Left ventricle myocardium inferior (tissue), 1 donor: ENCODE measurements around the gene HCK. TPM values are rescaled to one million over a fixed set of nuclear protein-coding genes. Genes with fewer than 3 reads are reported as not detected.

Experiments used
- DNase-seq: peaks from one replicate; pipeline ENCODE4 v3.0.0-alpha.2; 2020
- H3K27ac ChIP-seq: fragments of 200-600 bp; replicated peaks from 2 replicates; pipeline ENCODE4 v1.8.0; 2021
- H3K27me3 ChIP-seq: fragments of 200-600 bp; 2 replicates; pipeline ENCODE4 v1.8.0; 2021; ENCODE audit warnings: low read depth
- H3K36me3 ChIP-seq: fragments of 200-600 bp; 2 replicates; pipeline ENCODE4 v1.8.0; 2021
- H3K4me1 ChIP-seq: fragments of 200-600 bp; 2 replicates; pipeline ENCODE4 v1.8.0; 2021
- H3K4me3 ChIP-seq: fragments of 200-600 bp; 2 replicates; pipeline ENCODE4 v1.8.0; 2021; ENCODE audit warnings: mild to moderate bottlenecking, moderate library complexity
- H3K9me3 ChIP-seq: fragments of 200-600 bp; replicated peaks from 2 replicates; pipeline ENCODE4 v1.8.0; 2021
- CTCF ChIP-seq: fragments of 200-600 bp; IDR thresholded peaks from 2 replicates; pipeline ENCODE4 v1.8.0; 2021; ENCODE audit warnings: antibody characterized with exemption, mild to moderate bottlenecking, borderline replicate concordance
- intact Hi-C: fragments of 100-400 bp; cut with micrococcal nuclease; formaldehyde crosslinking; loops from one replicate; pipeline ENCODE4 v1.11.0; 2022
- total RNA-seq: library from RNA; stranded (reverse); fragmentation: NEBNext Ultra II Directional; extraction: Animal tissue kit (Norgen Biotek cat#: 25700); gene quantifications from one replicate; pipeline ENCODE4 v1.2.1, GENCODE V29; 2021
- donor health status: DM: no; HTN: yes; CAD: no; lungs with severe emphysema.

Gene HCK
- total RNA-seq, 1 donor from 2014 or later = 4.3 TPM

- intact Hi-C loops = no loop called here
- no peak for DNase-seq
- no peak overlapping the region for H3K4me3 ChIP-seq
- no peaks in the 10 kb centered on the region for H3K4me1 ChIP-seq
- no peak for TF ChIP-seq CTCF
- no peaks in the 10 kb centered on the region for H3K27me3 ChIP-seq
- no peak overlapping the region for H3K27ac ChIP-seq
- no peaks in the 10 kb centered on the region for H3K9me3 ChIP-seq
- H3K36me3 ChIP-seq = peaks cover 93% of the 10 kb centered on the region
Measured at GRCh38 chr20:32140603-32141002, 88.6 kb downstream of the HCK start.

GRCh38 chr20:32141465-32141980 is 89.5 kb downstream of the HCK start:
- no peaks in the 10 kb centered on the region for H3K4me1 ChIP-seq
- H3K4me3 ChIP-seq = no peak overlapping the region
- H3K9me3 ChIP-seq = no peaks in the 10 kb centered on the region
- H3K27me3 ChIP-seq = no peaks in the 10 kb centered on the region
- DNase-seq = no peak
- intact Hi-C loops = no loop called here
- H3K36me3 ChIP-seq = peaks cover 93% of the 10 kb centered on the region
- H3K27ac ChIP-seq = no peak overlapping the region
- TF ChIP-seq CTCF = no peak

GRCh38 chr20:32142088-32142487 is 90.0 kb downstream of the HCK start:
- Histone ChIP-seq H3K27me3 (no peaks in the 10 kb centered on the region), H3K4me1 (no peaks in the 10 kb centered on the region), H3K27ac (no peak overlapping the region), H3K4me3 (no peak overlapping the region), H3K9me3 (no peaks in the 10 kb centered on the region), H3K36me3 (peaks cover 93% of the 10 kb centered on the region)
- no peak for DNase-seq
- TF ChIP-seq CTCF = no peak
- intact Hi-C loops = no loop called here

GRCh38 chr20:32142991-32143390 is 90.9 kb downstream of the HCK start:
- DNase-seq = no peak
- no peak for TF ChIP-seq CTCF
- intact Hi-C loops = no loop called here
- no peak overlapping the region for H3K27ac ChIP-seq
- H3K36me3 ChIP-seq = peaks cover 93% of the 10 kb centered on the region
- H3K4me3 ChIP-seq = no peak overlapping the region
- H3K27me3 ChIP-seq = no peaks in the 10 kb centered on the region
- no peaks in the 10 kb centered on the region for H3K4me1 ChIP-seq
- no peaks in the 10 kb centered on the region for H3K9me3 ChIP-seq

GRCh38 chr20:32144898-32145662 is 93.0 kb downstream of the HCK start:
- H3K36me3 ChIP-seq = peaks cover 92% of the 10 kb centered on the region
- no peaks in the 10 kb centered on the region for H3K4me1 ChIP-seq
- H3K27me3 ChIP-seq = no peaks in the 10 kb centered on the region
- H3K9me3 ChIP-seq = no peaks in the 10 kb centered on the region
- DNase-seq = no peak
- intact Hi-C loops = no loop called here
- H3K4me3 ChIP-seq = no peak overlapping the region
- TF ChIP-seq CTCF = no peak
- H3K27ac ChIP-seq = no peak overlapping the region
